KMS-11 (cell line): ENCODE data around the gene KIF26B.

Source experiments
- H2AFZ ChIP-seq: fragments of 200-600 bp; sonication (generic); 2 replicates; pipeline ENCODE4 v1.6.1; 2016; ENCODE audit warnings: antibody characterized with exemption, mixed run types, low read depth
- H3K27ac ChIP-seq: fragments of 200-600 bp; sonication (generic); 2 replicates; pipeline ENCODE4 v1.6.1; 2016; ENCODE audit warnings: mild to moderate bottlenecking, mixed run types
- H3K27me3 ChIP-seq: fragments of 200-600 bp; sonication (generic); 2 replicates; pipeline ENCODE4 v1.6.1; 2017; ENCODE audit warnings: mild to moderate bottlenecking, low read depth, mixed run types, moderate library complexity; ENCODE audit not compliant: insufficient read depth
- H3K36me3 ChIP-seq: fragments of 200-600 bp; sonication (generic); 2 replicates; pipeline ENCODE4 v1.6.1; 2017; ENCODE audit warnings: mild to moderate bottlenecking, mixed run types; ENCODE audit not compliant: insufficient read depth
- H3K4me1 ChIP-seq: fragments of 200-600 bp; sonication (generic); 2 replicates; pipeline ENCODE4 v1.6.1; 2016; ENCODE audit warnings: mild to moderate bottlenecking, low read depth, mixed run types; ENCODE audit not compliant: poor library complexity, severe bottlenecking
- H3K4me2 ChIP-seq: fragments of 200-600 bp; sonication (generic); 2 replicates; pipeline ENCODE4 v1.7.0; 2016; ENCODE audit warnings: mild to moderate bottlenecking, mixed run types
- H3K4me3 ChIP-seq: fragments of 200-600 bp; sonication (generic); IDR thresholded peaks from 2 replicates; pipeline ENCODE4 v1.6.1; 2017; ENCODE audit warnings: low read depth, low read length, mixed read lengths; ENCODE audit not compliant: insufficient read depth
- H3K79me2 ChIP-seq: fragments of 200-600 bp; sonication (generic); 2 replicates; pipeline ENCODE4 v1.6.1; 2016; ENCODE audit warnings: low read depth, mixed run types; ENCODE audit not compliant: insufficient read depth
- H3K9ac ChIP-seq: fragments of 200-600 bp; sonication (generic); 2 replicates; pipeline ENCODE4 v1.6.1; 2016; ENCODE audit warnings: mild to moderate bottlenecking, mixed run types
- H4K20me1 ChIP-seq: fragments of 200-600 bp; sonication (generic); 2 replicates; pipeline ENCODE4 v1.6.1; 2016; ENCODE audit warnings: mild to moderate bottlenecking, mixed run types; ENCODE audit not compliant: insufficient read depth
- CTCF ChIP-seq: fragments of 200-600 bp; sonication (generic); conservative IDR thresholded peaks from 2 replicates; pipeline ENCODE4 v1.6.1; 2017; ENCODE audit warnings: low read depth, mild to moderate bottlenecking, antibody characterized with exemption, low read length, moderate library complexity, mixed read lengths

The KIF26B gene

GRCh38 chr1:245216366-245217115 lies 61.8 kb downstream of the KIF26B start:
- no peaks in the 10 kb centered on the region for H4K20me1 ChIP-seq
- H3K27ac ChIP-seq: no peak overlapping the region
- no peak overlapping the region for H3K4me3 ChIP-seq
- no peak overlapping the region for H3K4me2 ChIP-seq
- H3K27me3 ChIP-seq: no peaks in the 10 kb centered on the region
- H2AFZ ChIP-seq: no peak overlapping the region
- no peaks in the 10 kb centered on the region for H3K4me1 ChIP-seq
- no peaks in the 10 kb centered on the region for H3K79me2 ChIP-seq
- no peak for TF ChIP-seq CTCF
- H3K36me3 ChIP-seq: no peaks in the 10 kb centered on the region
- H3K9ac ChIP-seq: no peak overlapping the region

GRCh38 chr1:245217853-245218608 lies 63.2 kb downstream of the KIF26B start:
- no peak overlapping the region for H3K4me3 ChIP-seq
- H3K9ac ChIP-seq: no peak overlapping the region
- H3K4me2 ChIP-seq: no peak overlapping the region
- no peak for TF ChIP-seq CTCF
- H3K27ac ChIP-seq: no peak overlapping the region
- H3K27me3 ChIP-seq: no peaks in the 10 kb centered on the region
- H3K4me1 ChIP-seq: no peaks in the 10 kb centered on the region
- no peak overlapping the region for H2AFZ ChIP-seq
- H3K79me2 ChIP-seq: no peaks in the 10 kb centered on the region
- H4K20me1 ChIP-seq: no peaks in the 10 kb centered on the region
- H3K36me3 ChIP-seq: no peaks in the 10 kb centered on the region

- no peak overlapping the region for H3K4me2 ChIP-seq
- no peaks in the 10 kb centered on the region for H4K20me1 ChIP-seq
- no peak for TF ChIP-seq CTCF
- no peak overlapping the region for H2AFZ ChIP-seq
- H3K27ac ChIP-seq: no peak overlapping the region
- no peaks in the 10 kb centered on the region for H3K36me3 ChIP-seq
- no peaks in the 10 kb centered on the region for H3K4me1 ChIP-seq
- H3K9ac ChIP-seq: no peak overlapping the region
- no peaks in the 10 kb centered on the region for H3K79me2 ChIP-seq
- no peak overlapping the region for H3K4me3 ChIP-seq
- H3K27me3 ChIP-seq: no peaks in the 10 kb centered on the region
Measured at GRCh38 chr1:245220381-245220985, 65.7 kb downstream of the KIF26B start.

- Histone ChIP-seq H3K36me3 (no peaks in the 10 kb centered on the region), H3K79me2 (no peaks in the 10 kb centered on the region), H3K4me2 (no peak overlapping the region), H3K4me3 (no peak overlapping the region), H3K27me3 (no peaks in the 10 kb centered on the region), H3K27ac (no peak overlapping the region), H4K20me1 (no peaks in the 10 kb centered on the region), H3K4me1 (no peaks in the 10 kb centered on the region), H3K9ac (no peak overlapping the region), H2AFZ (no peak overlapping the region)
- no peak for TF ChIP-seq CTCF
Measured at GRCh38 chr1:245221805-245222204, 67.0 kb downstream of the KIF26B start.
